IMR-90 (cell line): ENCODE results near the gene COPS4. TPM values are rescaled to one million over a fixed set of nuclear protein-coding genes. Genes with fewer than 3 reads are reported as not detected.

Source experiments
- ATAC-seq: fragments of 200-7000 bp; cut with Tn5 transposase; 2 replicates; pipeline ENCODE4 v1.9.1; 2020; ENCODE audit warnings: low read depth, mild to moderate bottlenecking, moderate library complexity
- BruUV-seq: library from RNA; stranded (reverse); fragments of 400-500 nt; replicated peaks from 2 replicates; lab custom pipeline; 2021; lab: Mats Ljungman, UMichigan
- CTCF ChIA-PET: fragments of 300-600 bp; formaldehyde crosslinking; extraction: SDS; loops from one replicate; lab custom pipeline; 2021; ENCODE audit warnings: antibody characterized with exemption; lab: Yijun Ruan, JAX
- POLR2A ChIA-PET: fragments of 300-600 bp; sonication (Branson Sonifier 250); formaldehyde crosslinking; loops from one replicate; lab custom pipeline; 2022; ENCODE audit warnings: antibody characterized with exemption; ENCODE audit not compliant: unreplicated experiment; lab: Charles Lee
- DNase-seq: peaks from one replicate; pipeline ENCODE4 v3.0.0; 2013
- H2AFZ ChIP-seq: replicated peaks from 2 replicates; pipeline ENCODE3; 2013; ENCODE audit warnings: low read length, mild to moderate bottlenecking; ENCODE audit not compliant: poor library complexity
- H2AK5ac ChIP-seq: 2 replicates; pipeline ENCODE4 v1.6.1; 2013; ENCODE audit warnings: low read depth, low read length, inconsistent platforms
- H2AK9ac ChIP-seq: replicated peaks from 2 replicates; pipeline ENCODE3; 2013; ENCODE audit warnings: mild to moderate bottlenecking, low read depth, low read length, moderate library complexity; ENCODE audit not compliant: poor library complexity
- H2BK120ac ChIP-seq: 2 replicates; pipeline ENCODE4 v1.6.1; 2013; ENCODE audit warnings: low read depth, low read length, inconsistent platforms
- H2BK15ac ChIP-seq: 3 replicates; pipeline ENCODE4 v1.6.1; 2013; ENCODE audit warnings: low read depth, low read length, inconsistent platforms
- H2BK20ac ChIP-seq: 2 replicates; pipeline ENCODE4 v1.6.1; 2013; ENCODE audit warnings: low read depth, mild to moderate bottlenecking, inconsistent platforms, low read length, moderate library complexity
- H2BK5ac ChIP-seq: 2 replicates; pipeline ENCODE4 v1.6.1; 2013; ENCODE audit warnings: mild to moderate bottlenecking, low read depth, low read length, inconsistent platforms; ENCODE audit not compliant: poor library complexity, severe bottlenecking
- H3K14ac ChIP-seq: replicated peaks from 2 replicates; pipeline ENCODE4 v1.6.1; 2013; ENCODE audit warnings: low read depth, low read length, inconsistent platforms
- H3K18ac ChIP-seq: 2 replicates; pipeline ENCODE4 v1.6.1; 2013; ENCODE audit warnings: low read depth, low read length, control low read depth
- H3K23ac ChIP-seq: 2 replicates; pipeline ENCODE4 v1.6.1; 2013; ENCODE audit warnings: low read depth, low read length, inconsistent platforms
- H3K27ac ChIP-seq: 2 replicates; pipeline ENCODE4 v1.5.1; 2013; ENCODE audit warnings: mild to moderate bottlenecking, control low read depth, low read length; ENCODE audit not compliant: insufficient read depth
- H3K27me3 ChIP-seq: 2 replicates; pipeline ENCODE4 v1.6.1; 2013; ENCODE audit warnings: low read length; ENCODE audit not compliant: control insufficient read depth, insufficient read depth
- H3K36me3 ChIP-seq: 2 replicates; pipeline ENCODE4 v1.6.1; 2013; ENCODE audit warnings: low read length, mixed read lengths; ENCODE audit not compliant: control insufficient read depth, insufficient read depth
- H3K4ac ChIP-seq: 2 replicates; pipeline ENCODE4 v1.6.1; 2013; ENCODE audit warnings: low read depth, low read length, inconsistent platforms
- H3K4me1 ChIP-seq: 2 replicates; pipeline ENCODE4 v1.6.1; 2013; ENCODE audit warnings: low read length, mixed read lengths; ENCODE audit not compliant: control insufficient read depth, insufficient read depth
- H3K4me2 ChIP-seq: 2 replicates; pipeline ENCODE4 v1.6.1; 2013; ENCODE audit warnings: low read depth, mild to moderate bottlenecking, control low read depth, low read length, moderate library complexity
- H3K4me3 ChIP-seq: 2 replicates; pipeline ENCODE4 v1.5.1; 2013; ENCODE audit warnings: low read depth, mild to moderate bottlenecking, control low read depth, low read length, moderate library complexity; ENCODE audit not compliant: insufficient read depth
- H3K56ac ChIP-seq: 2 replicates; pipeline ENCODE4 v1.6.1; 2013; ENCODE audit warnings: low read length, inconsistent platforms; ENCODE audit not compliant: insufficient read depth; ENCODE audit errors: extremely low read depth
- H3K79me1 ChIP-seq, 2 experiments: 2 replicates each; pipeline ENCODE4 v1.6.1; 2013; ENCODE audit warnings: low read length in 2 of 2, inconsistent platforms in 1 of 2, low read depth in 1 of 2
- H3K9ac ChIP-seq: 2 replicates; pipeline ENCODE4 v1.6.1; 2013; ENCODE audit warnings: low read depth, low read length, control low read depth
- H3K9me1 ChIP-seq: 2 replicates; pipeline ENCODE4 v1.6.1; 2013; ENCODE audit warnings: low read length, inconsistent platforms; ENCODE audit not compliant: insufficient read depth
- H3K9me3 ChIP-seq: 2 replicates; pipeline ENCODE4 v1.6.1; 2013; ENCODE audit warnings: low read length; ENCODE audit not compliant: control insufficient read depth, insufficient read depth
- H4K20me1 ChIP-seq: 2 replicates; pipeline ENCODE4 v1.6.1; 2013; ENCODE audit warnings: low read length, inconsistent platforms; ENCODE audit not compliant: insufficient read depth
- H4K5ac ChIP-seq: 2 replicates; pipeline ENCODE4 v1.6.1; 2013; ENCODE audit warnings: mild to moderate bottlenecking, low read depth, low read length, control low read depth
- H4K8ac ChIP-seq, 2 experiments: 2 replicates each; pipeline ENCODE4 v1.6.1; 2013; ENCODE audit warnings: low read depth in 2 of 2, low read length in 2 of 2, control low read depth in 1 of 2, inconsistent platforms in 1 of 2
- H4K91ac ChIP-seq: 2 replicates; pipeline ENCODE4 v1.6.1; 2013; ENCODE audit warnings: low read depth, low read length, inconsistent platforms; ENCODE audit not compliant: insufficient read depth
- CTCF ChIP-seq: conservative IDR thresholded peaks from 2 replicates; pipeline ENCODE4 v1.5.1; 2012; ENCODE audit warnings: mild to moderate bottlenecking, low read depth, low read length, improper control_type of control experiment
- MAFK ChIP-seq: IDR thresholded peaks from 2 replicates; pipeline ENCODE4 v1.6.1; 2012; ENCODE audit warnings: low read depth, low read length, improper control_type of control experiment
- POLR2A ChIP-seq: IDR thresholded peaks from 2 replicates; pipeline ENCODE4 v1.6.1; 2012; ENCODE audit warnings: mild to moderate bottlenecking, low read depth, low read length
- RCOR1 ChIP-seq: IDR thresholded peaks from 2 replicates; pipeline ENCODE4 v1.6.1; 2012; ENCODE audit warnings: mild to moderate bottlenecking, low read length, improper control_type of control experiment; ENCODE audit not compliant: insufficient replicate concordance
- SMC3 ChIP-seq: fragments of 150-350 bp; IDR thresholded peaks from 2 replicates; pipeline ENCODE4 v1.6.1; 2016; ENCODE audit warnings: low read depth, mild to moderate bottlenecking, antibody characterized with exemption, low read length, moderate library complexity
- WGBS, 2 experiments: methylation state at CpG; one replicate each; pipeline versions ENCODE4 v1.1.5 to v1.1.7; 2013; ENCODE audit warnings: missing lambda C conversion rate in 2 of 2; ENCODE audit not compliant: insufficient read length in 1 of 2; ENCODE audit errors: extremely low coverage in 2 of 2; 5-methylcytosine and 5-hydroxymethylcytosine counted together
- dilution Hi-C: fragments of 300-500 bp; cut with HindIII; formaldehyde crosslinking; loops from one replicate; pipeline ENCODE4 v1.14.3; 2018; ENCODE audit warnings: low sequenced_read_pairs; ENCODE audit not compliant: unreplicated experiment
- in situ Hi-C: fragments of 300-500 bp; cut with MboI; formaldehyde crosslinking; loops from 3 replicates; pipeline ENCODE4 v1.14.3; 2019; ENCODE audit warnings: low sequenced_read_pairs, inconsistent platforms, mixed read lengths
- intact Hi-C: fragments of 100-400 bp; cut with micrococcal nuclease; formaldehyde crosslinking; loops from 2 replicates; pipeline ENCODE4 v1.10.0; 2022
- polyA plus RNA-seq, 3 experiments: library from polyadenylated mRNA; depleted of rRNA; stranded (reverse); fragments of >200 nt; gene quantifications; 2 replicates each; pipeline ENCODE4 v1.2.3, GENCODE V29; 2012; ENCODE audit warnings: low replicate concordance in 1 of 3
- total RNA-seq: library from RNA; depleted of rRNA; stranded (reverse); fragments of >200 nt; gene quantifications from 2 replicates; pipeline ENCODE4 v1.2.3, GENCODE V29; 2012

The COPS4 gene
- total and polyA plus RNA-seq, 2 of the 4 experiments (the other 2 are of a cell fraction), result 40.1 to 115 TPM

- dilution Hi-C loops (no loop called here), in situ Hi-C loops (no loop called here), intact Hi-C loops (no loop called here)
- Histone ChIP-seq H3K4ac (no peak overlapping the region), H2AK5ac (no peak overlapping the region), H3K23ac (no peak overlapping the region), H3K36me3 (no peaks in the 10 kb centered on the region), H2BK15ac (no peak overlapping the region), H2BK20ac (no peak overlapping the region), H4K91ac (no peak overlapping the region), H3K27me3 (no peaks in the 10 kb centered on the region; the same call in 1 of the 2 replicates), H3K9me1 (no peaks in the 10 kb centered on the region), H2AFZ (no peak overlapping the region), H3K56ac (no peak overlapping the region), H2BK120ac (no peak overlapping the region), H3K9me3 (peaks cover 4% of the 10 kb centered on the region; the same call in 1 of the 2 replicates), H3K79me1 (no peaks in the 10 kb centered on the region), H3K14ac (no peak overlapping the region; the same call in 1 of the 2 replicates), H3K4me3 (no peak overlapping the region), H4K20me1 (no peaks in the 10 kb centered on the region), H3K27ac (no peak overlapping the region), H3K9ac (no peak overlapping the region), H3K4me1 (no peaks in the 10 kb centered on the region), H2AK9ac (no peak overlapping the region), H4K5ac (no peak overlapping the region), H4K8ac (no peak overlapping the region), H3K4me2 (no peak overlapping the region), H3K18ac (no peak overlapping the region), H2BK5ac (no peak overlapping the region)
- BruUV-seq, result no TSS peak
- WGBS, 2 experiments, result 85% methylated on average over 2 of the region's 5 CpGs; no CpG with 5 or more reads in 1 of the 2 experiments
- TF ChIP-seq RCOR1 (no peak), SMC3 (no peak), POLR2A (no peak), MAFK (no peak), CTCF (no peak)
- DNase-seq (no peak), ATAC-seq (no peak)
- ChIA-PET POLR2A (no interaction called here), CTCF (no interaction called here)
Observed at GRCh38 chr4:83121246-83121645, 86.3 kb downstream of the COPS4 start.
